Measurements from ENCODE around the gene HPS5.

GRCh38 chr11:18367431-18367830 lies 45.5 kb upstream of the HPS5 start:
- TF ChIP-seq CTCF (IDR thresholded peaks at IDR 0.05) (no peak), EP300 (IDR thresholded peaks at IDR 0.05) (no peak)

Measured in gastroesophageal sphincter (tissue), 3 donors.